Left forelimb (tissue), 1 donor: ENCODE results near the gene PMP22.
"Not testable (repeated sequence)": the region's sequence is repeated elsewhere in the genome, so short reads cannot be mapped to it uniquely, and the experiment has no call there.

ENCODE experiments used
- DNase-seq: peaks from one replicate; pipeline ENCODE4 v3.0.0-alpha.2; 2018; ENCODE audit warnings: low spot score

PMP22 gene

GRCh38 chr17:15213381-15214087 is 51.6 kb downstream of the PMP22 start:
- DNase-seq = no peak

GRCh38 chr17:15210247-15210646 is 54.9 kb downstream of the PMP22 start:
- DNase-seq = no peak

GRCh38 chr17:15203062-15203461 is 62.1 kb downstream of the PMP22 start:
- not testable (repeated sequence) for DNase-seq

GRCh38 chr17:15200574-15200973 is 64.6 kb downstream of the PMP22 start:
- DNase-seq = not testable (repeated sequence)

GRCh38 chr17:15197229-15197628 is 67.9 kb downstream of the PMP22 start:
- no peak for DNase-seq

GRCh38 chr17:15194859-15195277 is 70.3 kb downstream of the PMP22 start:
- DNase-seq = no peak

- DNase-seq = no peak
These were observed 79.5 kb downstream of the PMP22 start for GRCh38 chr17:15185625-15185991.

- DNase-seq = no peak
These were observed 80.1 kb downstream of the PMP22 start for GRCh38 chr17:15184872-15185624.

GRCh38 chr17:15181816-15182215 is 83.3 kb downstream of the PMP22 start:
- DNase-seq = no peak

- DNase-seq = no peak
These were observed 83.8 kb downstream of the PMP22 start for GRCh38 chr17:15181333-15181732.

GRCh38 chr17:15180121-15180561 is 85.0 kb downstream of the PMP22 start:
- no peak for DNase-seq
